Smooth muscle cell (in vitro differentiated cells): Measurements from ENCODE around the gene RAB25. TPM values are rescaled to one million over a fixed set of nuclear protein-coding genes. Genes with fewer than 3 reads are reported as not detected.

Experiments used
- DNase-seq: peaks from one replicate; lab custom pipeline; 2025; ENCODE audit not compliant: unreplicated experiment; lab: John Stamatoyannopoulos, UW
- H2AFZ ChIP-seq: fragments of 200-600 bp; sonication (generic); 2 replicates; pipeline ENCODE4 v1.6.0; 2016; ENCODE audit warnings: antibody characterized with exemption, low read depth, mild to moderate bottlenecking
- H3F3A ChIP-seq: fragments of 200-600 bp; sonication (generic); 2 replicates; pipeline ENCODE4 v1.6.0; 2017; ENCODE audit warnings: antibody characterized with exemption, low read depth
- H3K27ac ChIP-seq: fragments of 200-600 bp; sonication (generic); 2 replicates; pipeline ENCODE4 v1.5.1; 2016; ENCODE audit warnings: low read depth, mild to moderate bottlenecking
- H3K27me3 ChIP-seq: fragments of 200-600 bp; sonication (generic); 2 replicates; pipeline ENCODE4 v1.6.1; 2016; ENCODE audit warnings: low read depth, mild to moderate bottlenecking
- H3K36me3 ChIP-seq: fragments of 200-600 bp; sonication (generic); 2 replicates; pipeline ENCODE4 v1.5.1; 2016; ENCODE audit warnings: low read depth
- H3K4me1 ChIP-seq: fragments of 200-600 bp; sonication (generic); 2 replicates; pipeline ENCODE4 v1.5.1; 2016; ENCODE audit warnings: low read depth
- H3K4me2 ChIP-seq: fragments of 200-600 bp; sonication (generic); 2 replicates; pipeline ENCODE4 v1.6.0; 2016; ENCODE audit warnings: mild to moderate bottlenecking
- H3K4me3 ChIP-seq: fragments of 200-600 bp; sonication (generic); 2 replicates; pipeline ENCODE4 v1.5.1; 2016; ENCODE audit warnings: mild to moderate bottlenecking
- H3K79me2 ChIP-seq: fragments of 200-600 bp; sonication (generic); 2 replicates; pipeline ENCODE4 v1.6.0; 2016; ENCODE audit warnings: low read depth, mild to moderate bottlenecking
- H3K9ac ChIP-seq: fragments of 200-600 bp; sonication (generic); 2 replicates; pipeline ENCODE4 v1.6.0; 2016; ENCODE audit warnings: low read depth
- H3K9me3 ChIP-seq: fragments of 200-600 bp; sonication (generic); replicated peaks from 2 replicates; pipeline ENCODE4 v1.5.1; 2016; ENCODE audit warnings: low read depth
- H4K20me1 ChIP-seq: fragments of 200-600 bp; sonication (generic); 2 replicates; pipeline ENCODE4 v1.6.0; 2016; ENCODE audit warnings: low read depth
- WGBS: methylation state at CpG from one replicate; pipeline ENCODE4 v1.1.7; 2016; ENCODE audit warnings: low lambda C conversion rate; 5-methylcytosine and 5-hydroxymethylcytosine counted together
- polyA plus RNA-seq: library from polyadenylated mRNA; unstranded; fragments of >200 nt; fragmentation: Nextera tagmentation; extraction: Ambion mirVana; gene quantifications from 2 replicates; pipeline ENCODE4 v1.2.1, GENCODE V29; 2016
- total RNA-seq: library from RNA; depleted of rRNA; stranded (reverse); fragments of >200 nt; gene quantifications from 2 replicates; pipeline ENCODE4 v1.2.3, GENCODE V29; 2014
- TF ChIP-seq, protein P1 (sequence below): fragments of 200-600 bp; sonication (generic); IDR thresholded peaks from 2 replicates; pipeline ENCODE4 v1.5.1; 2017; ENCODE audit warnings: borderline replicate concordance, mild to moderate bottlenecking, antibody characterized with exemption; ENCODE audit not compliant: insufficient read depth, poor library complexity, severe bottlenecking

RAB25 gene
- total and polyA plus RNA-seq, 2 experiments from 2014 or later = 8.9 to 16.8 TPM

- peak overlapping the region; percentile 100 for H3K4me3 ChIP-seq
- TF ChIP-seq, protein P1, sequence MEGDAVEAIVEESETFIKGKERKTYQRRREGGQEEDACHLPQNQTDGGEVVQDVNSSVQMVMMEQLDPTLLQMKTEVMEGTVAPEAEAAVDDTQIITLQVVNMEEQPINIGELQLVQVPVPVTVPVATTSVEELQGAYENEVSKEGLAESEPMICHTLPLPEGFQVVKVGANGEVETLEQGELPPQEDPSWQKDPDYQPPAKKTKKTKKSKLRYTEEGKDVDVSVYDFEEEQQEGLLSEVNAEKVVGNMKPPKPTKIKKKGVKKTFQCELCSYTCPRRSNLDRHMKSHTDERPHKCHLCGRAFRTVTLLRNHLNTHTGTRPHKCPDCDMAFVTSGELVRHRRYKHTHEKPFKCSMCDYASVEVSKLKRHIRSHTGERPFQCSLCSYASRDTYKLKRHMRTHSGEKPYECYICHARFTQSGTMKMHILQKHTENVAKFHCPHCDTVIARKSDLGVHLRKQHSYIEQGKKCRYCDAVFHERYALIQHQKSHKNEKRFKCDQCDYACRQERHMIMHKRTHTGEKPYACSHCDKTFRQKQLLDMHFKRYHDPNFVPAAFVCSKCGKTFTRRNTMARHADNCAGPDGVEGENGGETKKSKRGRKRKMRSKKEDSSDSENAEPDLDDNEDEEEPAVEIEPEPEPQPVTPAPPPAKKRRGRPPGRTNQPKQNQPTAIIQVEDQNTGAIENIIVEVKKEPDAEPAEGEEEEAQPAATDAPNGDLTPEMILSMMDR = no peak
- no peaks in the 10 kb centered on the region for H3K36me3 ChIP-seq
- H3K27me3 ChIP-seq = no peaks in the 10 kb centered on the region
- H3F3A ChIP-seq = peaks cover 47% of the 10 kb centered on the region
- no peak for DNase-seq
- H4K20me1 ChIP-seq = peaks cover 82% of the 10 kb centered on the region
- no peak overlapping the region for H2AFZ ChIP-seq
- peaks cover 88% of the 10 kb centered on the region for H3K79me2 ChIP-seq
- peak overlapping the region; percentile 100 for H3K27ac ChIP-seq
- H3K9me3 ChIP-seq = no peaks in the 10 kb centered on the region
- peak overlapping the region; percentile 88 for H3K4me2 ChIP-seq
- WGBS = 37% methylated on average over 8 of the region's 8 CpGs
- peaks cover 47% of the 10 kb centered on the region for H3K4me1 ChIP-seq
- peak overlapping the region; percentile 47 for H3K9ac ChIP-seq
Measured at GRCh38 chr1:156118177-156118868, 57.4 kb downstream of the RAB25 start.

DNA sequence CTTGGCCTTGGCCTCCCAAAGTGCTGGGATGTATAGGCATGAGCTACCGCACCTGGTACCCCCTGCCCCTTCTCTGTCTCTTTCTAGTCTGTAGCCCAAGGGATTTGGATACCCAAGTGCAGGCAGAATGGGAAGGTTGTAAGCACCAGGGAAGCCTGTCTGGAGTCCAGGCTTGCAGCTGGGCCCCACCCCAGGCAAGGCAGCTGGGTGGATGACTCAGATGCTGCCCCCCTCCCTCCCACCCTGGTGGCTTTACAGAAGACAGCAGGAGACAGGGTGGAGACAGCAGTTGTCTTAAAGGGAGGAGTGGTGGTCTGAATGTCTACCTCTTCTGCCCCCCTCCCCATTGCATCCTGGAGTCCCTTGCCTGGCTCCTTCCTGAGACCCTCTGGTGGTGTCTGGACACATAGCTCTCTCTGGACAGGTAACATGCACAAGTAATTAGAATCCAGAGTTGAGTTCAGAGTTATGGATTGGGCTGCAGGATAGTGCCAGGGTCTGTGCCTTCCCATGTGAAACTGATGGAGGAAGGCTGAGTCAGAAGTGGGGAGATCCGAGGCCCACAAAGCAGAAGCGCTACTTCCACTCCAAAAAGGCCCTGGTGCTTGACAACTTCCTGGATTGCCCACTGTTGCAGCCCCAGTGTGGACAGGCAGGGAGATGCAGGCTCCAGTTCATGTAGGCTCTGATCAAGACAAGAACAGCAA, 58.7 kb downstream of the RAB25 start:
- H4K20me1 ChIP-seq = peaks cover 90% of the 10 kb centered on the region
- H3K9me3 ChIP-seq = no peaks in the 10 kb centered on the region
- peaks cover 47% of the 10 kb centered on the region for H3F3A ChIP-seq
- peak overlapping the region; percentile 100 for H3K4me3 ChIP-seq
- H3K36me3 ChIP-seq = no peaks in the 10 kb centered on the region
- H3K4me2 ChIP-seq = peak overlapping the region; percentile 88
- DNase-seq = no peak
- H3K27ac ChIP-seq = peak overlapping the region; percentile 100
- no peak overlapping the region for H2AFZ ChIP-seq
- 19% methylated on average over 3 of the region's 3 CpGs for WGBS
- TF ChIP-seq, protein P1 = no peak
- no peaks in the 10 kb centered on the region for H3K27me3 ChIP-seq
- peak overlapping the region; percentile 34 for H3K9ac ChIP-seq
- peaks cover 53% of the 10 kb centered on the region for H3K4me1 ChIP-seq
- H3K79me2 ChIP-seq = peaks cover 98% of the 10 kb centered on the region

Other genes with a start within 250 kb of the RAB25 start
- 21.0 and 22.2 TPM in 2 replicates for gene GON4L, start 203.9 kb upstream of the RAB25 start, total RNA-seq
- 40.8 and 45.3 TPM in 2 replicates for gene GON4L, start 203.9 kb upstream of the RAB25 start, polyA plus RNA-seq
- gene SYT11, start 201.6 kb upstream of the RAB25 start, total RNA-seq = 3.4 and 4.6 TPM in 2 replicates
- 2.1 and 2.9 TPM in 2 replicates for gene SYT11, start 201.6 kb upstream of the RAB25 start, polyA plus RNA-seq
- gene RIT1, start 149.8 kb upstream of the RAB25 start, total RNA-seq = 59.6 and 65.3 TPM in 2 replicates
- 63.6 and 64.4 TPM in 2 replicates for gene RIT1, start 149.8 kb upstream of the RAB25 start, polyA plus RNA-seq
- 35.6 and 41.7 TPM in 2 replicates for gene KHDC4, start 126.7 kb upstream of the RAB25 start, total RNA-seq
- 14.9 and 18.3 TPM in 2 replicates for gene KHDC4, start 126.7 kb upstream of the RAB25 start, polyA plus RNA-seq
- not detected in 2 replicates for gene RXFP4, start 119.5 kb upstream of the RAB25 start, total RNA-seq
- 0.66 and 1.5 TPM in 2 replicates for gene RXFP4, start 119.5 kb upstream of the RAB25 start, polyA plus RNA-seq
- gene ARHGEF2, start 82.6 kb upstream of the RAB25 start, total RNA-seq = 30.2 and 58.0 TPM in 2 replicates
- gene ARHGEF2, start 82.6 kb upstream of the RAB25 start, polyA plus RNA-seq = 21.0 and 24.2 TPM in 2 replicates
- 452 and 457 TPM in 2 replicates for gene SSR2, start 40.2 kb upstream of the RAB25 start, total RNA-seq
- gene SSR2, start 40.2 kb upstream of the RAB25 start, polyA plus RNA-seq = 408 and 447 TPM in 2 replicates
- 18.1 and 18.8 TPM in 2 replicates for gene UBQLN4, start 7.4 kb upstream of the RAB25 start, total RNA-seq
- 19.4 and 23.3 TPM in 2 replicates for gene UBQLN4, start 7.4 kb upstream of the RAB25 start, polyA plus RNA-seq
- 32.2 and 55.1 TPM in 2 replicates for gene LAMTOR2, start 6.4 kb upstream of the RAB25 start, total RNA-seq
- gene LAMTOR2, start 6.4 kb upstream of the RAB25 start, polyA plus RNA-seq = 146 and 156 TPM in 2 replicates
- 13.5 and 13.8 TPM in 2 replicates for gene MEX3A, start 21.3 kb downstream of the RAB25 start, total RNA-seq
- gene MEX3A, start 21.3 kb downstream of the RAB25 start, polyA plus RNA-seq = 10.5 and 11.0 TPM in 2 replicates
- gene LMNA, start 53.6 kb downstream of the RAB25 start, total RNA-seq = 237 and 256 TPM in 2 replicates
- 626 and 674 TPM in 2 replicates for gene LMNA, start 53.6 kb downstream of the RAB25 start, polyA plus RNA-seq
- gene SEMA4A, start 92.4 kb downstream of the RAB25 start, total RNA-seq = 2.1 and 5.0 TPM in 2 replicates
- gene SEMA4A, start 92.4 kb downstream of the RAB25 start, polyA plus RNA-seq = 2.2 and 4.2 TPM in 2 replicates
- gene SLC25A44, start 132.9 kb downstream of the RAB25 start, total RNA-seq = 11.6 and 13.9 TPM in 2 replicates
- 11.4 and 17.7 TPM in 2 replicates for gene SLC25A44, start 132.9 kb downstream of the RAB25 start, polyA plus RNA-seq
- 51.4 and 59.2 TPM in 2 replicates for gene PMF1, start 151.8 kb downstream of the RAB25 start, total RNA-seq
- gene PMF1, start 151.8 kb downstream of the RAB25 start, polyA plus RNA-seq = 82.5 and 87.4 TPM in 2 replicates
- gene BGLAP, start 181.0 kb downstream of the RAB25 start, total RNA-seq = 0.63 TPM in 1 of 2 replicates, not detected in the other
- gene BGLAP, start 181.0 kb downstream of the RAB25 start, polyA plus RNA-seq = 0.62 and 2.9 TPM in 2 replicates
- 1.3 and 3.0 TPM in 2 replicates for gene PAQR6, start 186.9 kb downstream of the RAB25 start, total RNA-seq
- 2.7 and 4.4 TPM in 2 replicates for gene PAQR6, start 186.9 kb downstream of the RAB25 start, polyA plus RNA-seq
- gene SMG5, start 221.7 kb downstream of the RAB25 start, total RNA-seq = 42.8 and 47.4 TPM in 2 replicates
- gene SMG5, start 221.7 kb downstream of the RAB25 start, polyA plus RNA-seq = 42.3 and 57.2 TPM in 2 replicates
- 2.5 and 8.9 TPM in 2 replicates for gene TMEM79, start 223.2 kb downstream of the RAB25 start, total RNA-seq
- 6.9 and 18.9 TPM in 2 replicates for gene TMEM79, start 223.2 kb downstream of the RAB25 start, polyA plus RNA-seq
- 62.4 and 89.8 TPM in 2 replicates for gene GLMP, start 234.5 kb downstream of the RAB25 start, total RNA-seq
- gene GLMP, start 234.5 kb downstream of the RAB25 start, polyA plus RNA-seq = 65.0 and 85.8 TPM in 2 replicates
- gene VHLL, start 238.1 kb downstream of the RAB25 start, total RNA-seq = not detected in 2 replicates
- not detected in 2 replicates for gene VHLL, start 238.1 kb downstream of the RAB25 start, polyA plus RNA-seq